ENCODE data around the gene JARID2. TPM values are rescaled to one million over a fixed set of nuclear protein-coding genes. Genes with fewer than 3 reads are reported as not detected.

The JARID2 gene
- polyA plus RNA-seq, 1 of the 3 experiments (the other 2 are of a cell fraction): 3.4 TPM

DNA sequence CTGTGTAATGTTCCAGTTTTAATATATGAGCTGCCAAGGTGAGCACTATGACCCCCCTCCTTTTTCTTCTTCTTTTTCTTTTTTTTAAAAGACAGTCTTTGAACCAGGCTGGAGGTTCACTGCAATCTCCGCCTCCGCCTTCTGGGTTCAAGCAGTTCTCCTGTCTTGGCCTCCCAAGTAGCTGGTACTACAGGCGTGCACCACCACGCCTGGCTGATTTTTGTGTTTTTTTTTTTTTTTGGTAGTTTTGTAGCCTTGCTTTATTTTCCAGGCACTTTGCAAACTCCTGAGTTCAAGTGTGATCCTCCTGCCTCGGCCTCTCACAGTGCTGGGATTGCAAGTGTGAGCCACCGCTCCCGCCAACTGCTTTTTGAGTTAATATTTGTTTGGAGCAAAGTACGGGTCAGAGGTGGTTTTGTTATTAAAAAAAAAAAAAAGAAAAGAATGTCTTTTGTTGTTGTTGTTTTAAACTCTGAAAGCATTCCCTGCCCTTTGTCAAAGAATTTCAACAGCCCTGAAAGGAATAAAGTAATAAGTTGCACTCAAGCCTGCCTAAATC, 78.6 kb downstream of the JARID2 start:
- Histone ChIP-seq H3K9me3 (no peaks in the 10 kb centered on the region), H3K27ac (ENCODE audit: low read depth in 2 of 2, low read length in 1 of 2) (no peak overlapping the region), H3K9me2 (no peaks in the 10 kb centered on the region), H3K4me1 (ENCODE audit: control insufficient read depth in 1 of 2, insufficient read depth in 2 of 2, low read depth in 1 of 2, low read length in 1 of 2) (peaks cover 5 to 15% of the 10 kb centered on the region in 2 experiments), H3K27me3 (ENCODE audit: insufficient read depth) (no peaks in the 10 kb centered on the region), H4K20me1 (ENCODE audit: insufficient read depth) (0 out of 2 replicates have a peak, but pooled peaks cover 10% of the 10 kb centered on the region), H3F3A (replicated peaks; ENCODE audit: insufficient read depth) (peaks cover 4% of the 10 kb centered on the region), H2AFZ (ENCODE audit: low read depth) (no peak overlapping the region), H3K4me2 (no peak overlapping the region), H3K4me3 (ENCODE audit: low read depth in 2 of 2, low read length in 1 of 2) (no peak overlapping the region), H3K79me2 (ENCODE audit: insufficient read depth) (peaks cover 22% of the 10 kb centered on the region; the same call in 1 of the 2 replicates), H3K36me3 (replicated peaks in 1 of 2; ENCODE audit: control insufficient read depth in 1 of 2, insufficient read depth in 2 of 2, low read length in 1 of 2) (no peaks in the 10 kb centered on the region), H3K9ac (no peak overlapping the region)
- no peak for DNase-seq
- no peak for TF ChIP-seq FOXJ3 (CRISPR knock-in tag; IDR thresholded peaks at IDR 0.05)
- TF ChIP-seq SIN3A (IDR thresholded peaks at IDR 0.05; ENCODE audit: borderline replicate concordance, low read depth, low read length): no peak
- TF ChIP-seq, protein P1, sequence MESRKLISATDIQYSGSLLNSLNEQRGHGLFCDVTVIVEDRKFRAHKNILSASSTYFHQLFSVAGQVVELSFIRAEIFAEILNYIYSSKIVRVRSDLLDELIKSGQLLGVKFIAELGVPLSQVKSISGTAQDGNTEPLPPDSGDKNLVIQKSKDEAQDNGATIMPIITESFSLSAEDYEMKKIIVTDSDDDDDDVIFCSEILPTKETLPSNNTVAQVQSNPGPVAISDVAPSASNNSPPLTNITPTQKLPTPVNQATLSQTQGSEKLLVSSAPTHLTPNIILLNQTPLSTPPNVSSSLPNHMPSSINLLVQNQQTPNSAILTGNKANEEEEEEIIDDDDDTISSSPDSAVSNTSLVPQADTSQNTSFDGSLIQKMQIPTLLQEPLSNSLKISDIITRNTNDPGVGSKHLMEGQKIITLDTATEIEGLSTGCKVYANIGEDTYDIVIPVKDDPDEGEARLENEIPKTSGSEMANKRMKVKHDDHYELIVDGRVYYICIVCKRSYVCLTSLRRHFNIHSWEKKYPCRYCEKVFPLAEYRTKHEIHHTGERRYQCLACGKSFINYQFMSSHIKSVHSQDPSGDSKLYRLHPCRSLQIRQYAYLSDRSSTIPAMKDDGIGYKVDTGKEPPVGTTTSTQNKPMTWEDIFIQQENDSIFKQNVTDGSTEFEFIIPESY (IDR thresholded peaks at IDR 0.05; ENCODE audit: borderline replicate concordance, low read depth): no peak
- no peak for TF ChIP-seq SMC3 (IDR thresholded peaks at IDR 0.05; ENCODE audit: low read depth, low read length)
- TF ChIP-seq, protein P2, sequence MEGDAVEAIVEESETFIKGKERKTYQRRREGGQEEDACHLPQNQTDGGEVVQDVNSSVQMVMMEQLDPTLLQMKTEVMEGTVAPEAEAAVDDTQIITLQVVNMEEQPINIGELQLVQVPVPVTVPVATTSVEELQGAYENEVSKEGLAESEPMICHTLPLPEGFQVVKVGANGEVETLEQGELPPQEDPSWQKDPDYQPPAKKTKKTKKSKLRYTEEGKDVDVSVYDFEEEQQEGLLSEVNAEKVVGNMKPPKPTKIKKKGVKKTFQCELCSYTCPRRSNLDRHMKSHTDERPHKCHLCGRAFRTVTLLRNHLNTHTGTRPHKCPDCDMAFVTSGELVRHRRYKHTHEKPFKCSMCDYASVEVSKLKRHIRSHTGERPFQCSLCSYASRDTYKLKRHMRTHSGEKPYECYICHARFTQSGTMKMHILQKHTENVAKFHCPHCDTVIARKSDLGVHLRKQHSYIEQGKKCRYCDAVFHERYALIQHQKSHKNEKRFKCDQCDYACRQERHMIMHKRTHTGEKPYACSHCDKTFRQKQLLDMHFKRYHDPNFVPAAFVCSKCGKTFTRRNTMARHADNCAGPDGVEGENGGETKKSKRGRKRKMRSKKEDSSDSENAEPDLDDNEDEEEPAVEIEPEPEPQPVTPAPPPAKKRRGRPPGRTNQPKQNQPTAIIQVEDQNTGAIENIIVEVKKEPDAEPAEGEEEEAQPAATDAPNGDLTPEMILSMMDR (IDR thresholded peaks at IDR 0.05): no peak
- no peak for TF ChIP-seq YY1 (IDR thresholded peaks at IDR 0.05; ENCODE audit: low read depth)
- no peak for TF ChIP-seq GATA2 (CRISPR knock-in tag; IDR thresholded peaks at IDR 0.05)
- no peak for TF ChIP-seq TEAD4 (IDR thresholded peaks at IDR 0.05; ENCODE audit: borderline replicate concordance, insufficient read depth)
- no peak for TF ChIP-seq MEF2A (IDR thresholded peaks at IDR 0.05; ENCODE audit: borderline replicate concordance, low read depth)
- TF ChIP-seq POLR2AphosphoS5 (IDR thresholded peaks at IDR 0.05; ENCODE audit: low read depth, low read length): no peak
- TF ChIP-seq MXI1 (IDR thresholded peaks at IDR 0.05; ENCODE audit: low read depth, low read length): no peak
- TF ChIP-seq, protein P3, sequence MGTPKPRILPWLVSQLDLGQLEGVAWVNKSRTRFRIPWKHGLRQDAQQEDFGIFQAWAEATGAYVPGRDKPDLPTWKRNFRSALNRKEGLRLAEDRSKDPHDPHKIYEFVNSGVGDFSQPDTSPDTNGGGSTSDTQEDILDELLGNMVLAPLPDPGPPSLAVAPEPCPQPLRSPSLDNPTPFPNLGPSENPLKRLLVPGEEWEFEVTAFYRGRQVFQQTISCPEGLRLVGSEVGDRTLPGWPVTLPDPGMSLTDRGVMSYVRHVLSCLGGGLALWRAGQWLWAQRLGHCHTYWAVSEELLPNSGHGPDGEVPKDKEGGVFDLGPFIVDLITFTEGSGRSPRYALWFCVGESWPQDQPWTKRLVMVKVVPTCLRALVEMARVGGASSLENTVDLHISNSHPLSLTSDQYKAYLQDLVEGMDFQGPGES (IDR thresholded peaks at IDR 0.05; ENCODE audit: low read depth, low read length): no peak
- TF ChIP-seq GABPA (IDR thresholded peaks at IDR 0.05; ENCODE audit: low read depth): no peak
- TF ChIP-seq EP300 (IDR thresholded peaks at IDR 0.05; ENCODE audit: borderline replicate concordance in 1 of 2, low read depth in 1 of 2, low read length in 1 of 2): no peak
- no peak for TF ChIP-seq RCOR1 (IDR thresholded peaks at IDR 0.05; ENCODE audit: low read length)
- TF ChIP-seq TCF12 (IDR thresholded peaks at IDR 0.05): no peak
- TF ChIP-seq, protein P4, sequence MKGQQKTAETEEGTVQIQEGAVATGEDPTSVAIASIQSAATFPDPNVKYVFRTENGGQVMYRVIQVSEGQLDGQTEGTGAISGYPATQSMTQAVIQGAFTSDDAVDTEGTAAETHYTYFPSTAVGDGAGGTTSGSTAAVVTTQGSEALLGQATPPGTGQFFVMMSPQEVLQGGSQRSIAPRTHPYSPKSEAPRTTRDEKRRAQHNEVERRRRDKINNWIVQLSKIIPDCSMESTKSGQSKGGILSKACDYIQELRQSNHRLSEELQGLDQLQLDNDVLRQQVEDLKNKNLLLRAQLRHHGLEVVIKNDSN (IDR thresholded peaks at IDR 0.05; ENCODE audit: borderline replicate concordance, low read depth): no peak
- TF ChIP-seq NRF1 (IDR thresholded peaks at IDR 0.05; ENCODE audit: low read depth, low read length): no peak
- TF ChIP-seq, protein P5, sequence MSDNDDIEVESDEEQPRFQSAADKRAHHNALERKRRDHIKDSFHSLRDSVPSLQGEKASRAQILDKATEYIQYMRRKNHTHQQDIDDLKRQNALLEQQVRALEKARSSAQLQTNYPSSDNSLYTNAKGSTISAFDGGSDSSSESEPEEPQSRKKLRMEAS (IDR thresholded peaks at IDR 0.05; ENCODE audit: low read depth): no peak
- no peak for TF ChIP-seq FOSL2 (IDR thresholded peaks at IDR 0.05; ENCODE audit: borderline replicate concordance, low read depth)
- ChIA-PET POLR2A (no interaction called here), CTCF (no interaction called here)
- 92% methylated on average over 8 of the region's 8 CpGs for WGBS (ENCODE audit: low lambda C conversion rate)

Measured in SK-N-SH (cell line).